PC-3 (cell line): Measurements from ENCODE around the gene COX7A2L.

Source experiments
- CTCF ChIP-seq: fragments of 300-600 bp; sonication (generic); conservative IDR thresholded peaks from 2 replicates; pipeline ENCODE4 v1.5.1; 2017; ENCODE audit warnings: antibody characterized with exemption, low read depth, mild to moderate bottlenecking, low read length
- EZH2 ChIP-seq: fragments of 300-600 bp; sonication (generic); IDR thresholded peaks from one replicate; pipeline ENCODE4 v1.6.1; 2017; ENCODE audit warnings: antibody characterized with exemption, mild to moderate bottlenecking, low read length; ENCODE audit not compliant: unreplicated experiment
- EZH2phosphoT487 ChIP-seq: fragments of 300-600 bp; sonication (generic); IDR thresholded peaks from 2 replicates; pipeline ENCODE4 v1.6.1; 2018; ENCODE audit warnings: mild to moderate bottlenecking, antibody characterized with exemption, low read length, borderline replicate concordance

- TF ChIP-seq CTCF (no peak), EZH2 (no peak), EZH2phosphoT487 (no peak)
Observed at GRCh38 chr2:42338567-42339190, 22.3 kb downstream of the COX7A2L start.
